ENCODE data around the gene AICDA. TPM values are rescaled to one million over a fixed set of nuclear protein-coding genes. Genes with fewer than 3 reads are reported as not detected.

Gene AICDA
- 0.08 to 0.17 TPM (median 0.09 TPM) in 3 of 5 replicates, not detected in the others for total RNA-seq (2022; extraction: Qiagen RNA extraction; ENCODE audit: low read depth)

GRCh38 chr12:8612629-8613028 is at the start of gene AICDA:
Gene AICDA, minus strand, starts transcription at chr12:8612859. Its CDS starts 92 bp downstream, at chr12:8612767.

Other genes starting within 250 kb of the AICDA start
- not detected in 5 replicates for gene CLEC6A, start 156.9 kb downstream of the AICDA start, total RNA-seq (2022; extraction: Qiagen RNA extraction; ENCODE audit: low read depth)
- gene CLEC4D, start 99.4 kb downstream of the AICDA start, total RNA-seq (2022; extraction: Qiagen RNA extraction; ENCODE audit: low read depth) = not detected in 5 replicates
- 0.18 to 0.26 TPM in 2 of 5 replicates, not detected in the others for gene CLEC4E, start 72.0 kb downstream of the AICDA start, total RNA-seq (2022; extraction: Qiagen RNA extraction; ENCODE audit: low read depth)
- gene MFAP5, start 50.0 kb upstream of the AICDA start, total RNA-seq (2022; extraction: Qiagen RNA extraction; ENCODE audit: low read depth) = 0.17 to 0.36 TPM (median 0.26 TPM) in 3 of 5 replicates, not detected in the others
- 14.2 to 17.9 TPM (median 16.4 TPM) in 5 replicates for gene RIMKLB, start 85.1 kb upstream of the AICDA start, total RNA-seq (2022; extraction: Qiagen RNA extraction; ENCODE audit: low read depth)
- gene A2ML1, start 209.8 kb upstream of the AICDA start, total RNA-seq (2022; extraction: Qiagen RNA extraction; ENCODE audit: low read depth) = not detected in 5 replicates